Subcutaneous abdominal adipose tissue (tissue), 5 donors: ENCODE measurements around the gene PDXDC1.
A peak's percentile ranks its signal among the peaks of the same experiment; 100 is the strongest.
"Not testable (repeated sequence)": the region's sequence is repeated elsewhere in the genome, so short reads cannot be mapped to it uniquely, and the experiment has no call there.

Experiments
- H3K27ac ChIP-seq: one replicate; pipeline ENCODE4 v1.7.0; 2013; ENCODE audit warnings: low read depth, mild to moderate bottlenecking, inconsistent platforms, low read length, moderate library complexity
- H3K27me3 ChIP-seq, 5 donors: one replicate each; pipeline ENCODE4 v1.7.0; 2013; ENCODE audit warnings: low read length in 5 of 5, inconsistent platforms in 1 of 5; ENCODE audit not compliant: control insufficient read depth in 5 of 5, insufficient read depth in 4 of 5
- H3K36me3 ChIP-seq, 5 donors: one replicate each; pipeline ENCODE4 v1.7.0; 2013; ENCODE audit warnings: low read length in 5 of 5; ENCODE audit not compliant: control insufficient read depth in 5 of 5, insufficient read depth in 5 of 5
- H3K4me1 ChIP-seq, 5 donors: one replicate each; pipeline ENCODE4 v1.7.0; 2013; ENCODE audit warnings: low read length in 5 of 5, mild to moderate bottlenecking in 3 of 5, moderate library complexity in 1 of 5; ENCODE audit not compliant: control insufficient read depth in 5 of 5, insufficient read depth in 5 of 5
- H3K4me3 ChIP-seq, 5 donors: one replicate each; pipeline ENCODE4 v1.7.0; 2013; ENCODE audit warnings: low read length in 5 of 5, low read depth in 1 of 5
- H3K9ac ChIP-seq, 5 donors: one replicate each; pipeline ENCODE4 v1.7.0; 2013; ENCODE audit warnings: low read length in 5 of 5, mild to moderate bottlenecking in 4 of 5, moderate library complexity in 3 of 5
- H3K9me3 ChIP-seq, 5 donors: one replicate each; pipeline ENCODE4 v1.7.0; 2013; ENCODE audit warnings: low read length in 5 of 5; ENCODE audit not compliant: control insufficient read depth in 5 of 5
- donor health status: healthy.
- donor health status: healthy.
- donor health status: healthy.
- donor health status: healthy.
- donor health status: healthy.

The PDXDC1 gene

DNA sequence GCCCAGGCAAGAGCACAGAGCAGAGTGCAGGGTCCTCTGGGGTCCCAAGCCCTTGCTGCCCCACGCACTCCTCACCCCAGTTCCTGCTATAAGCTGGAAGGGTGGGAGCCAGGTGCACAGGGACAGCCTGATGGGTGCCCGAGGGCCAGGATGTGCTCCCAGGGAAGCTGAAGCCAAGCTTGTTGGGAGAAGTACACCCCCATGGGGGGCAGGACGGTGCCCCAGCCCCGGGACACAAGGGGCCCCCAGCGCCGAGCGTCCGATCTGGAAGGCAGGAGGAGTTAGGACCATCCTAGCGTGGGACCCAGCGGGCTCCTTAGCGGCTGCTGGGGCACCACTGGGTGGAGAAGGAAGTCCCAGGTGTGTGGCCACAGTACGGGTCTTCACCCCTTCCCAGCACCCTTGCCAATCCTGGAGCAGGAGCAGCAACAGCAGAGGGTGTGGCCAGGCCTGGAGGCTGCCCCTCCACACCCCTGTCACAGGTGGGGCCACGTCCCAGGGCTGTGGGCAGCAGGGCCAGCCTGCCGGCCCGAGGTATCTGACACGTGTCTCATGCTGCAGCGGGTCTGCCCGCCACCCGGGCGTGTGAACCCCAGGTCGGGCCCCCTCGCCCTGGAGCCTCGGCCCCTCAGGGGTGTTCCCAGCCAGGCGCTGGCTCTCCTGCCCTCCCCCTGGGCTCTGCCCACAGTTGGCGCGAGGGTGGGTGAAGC lies 168.2 kb downstream of the PDXDC1 start:
- Histone ChIP-seq H3K27ac (peak overlapping the region; percentile 40), H3K4me1 (peaks cover 0 to 59% (median 53%) of the 10 kb centered on the region in 5 donors)
- H3K4me3 ChIP-seq, H3K9me3 ChIP-seq, H3K36me3 ChIP-seq, H3K9ac ChIP-seq, H3K27me3 ChIP-seq: not testable (repeated sequence)

- Histone ChIP-seq H3K27ac (peak overlapping the region; percentile 40), H3K4me1 (peaks cover 0 to 59% (median 53%) of the 10 kb centered on the region in 5 donors), H3K4me3 (peak overlapping the region in 2 of 5 donors; percentile 34 to 42), H3K9ac (peak overlapping the region in 2 of 5 donors; percentile 16 to 32)
- not testable (repeated sequence) for H3K9me3 ChIP-seq, H3K27me3 ChIP-seq, H3K36me3 ChIP-seq
Observed at GRCh38 chr16:15143601-15144091, 168.8 kb downstream of the PDXDC1 start.

DNA sequence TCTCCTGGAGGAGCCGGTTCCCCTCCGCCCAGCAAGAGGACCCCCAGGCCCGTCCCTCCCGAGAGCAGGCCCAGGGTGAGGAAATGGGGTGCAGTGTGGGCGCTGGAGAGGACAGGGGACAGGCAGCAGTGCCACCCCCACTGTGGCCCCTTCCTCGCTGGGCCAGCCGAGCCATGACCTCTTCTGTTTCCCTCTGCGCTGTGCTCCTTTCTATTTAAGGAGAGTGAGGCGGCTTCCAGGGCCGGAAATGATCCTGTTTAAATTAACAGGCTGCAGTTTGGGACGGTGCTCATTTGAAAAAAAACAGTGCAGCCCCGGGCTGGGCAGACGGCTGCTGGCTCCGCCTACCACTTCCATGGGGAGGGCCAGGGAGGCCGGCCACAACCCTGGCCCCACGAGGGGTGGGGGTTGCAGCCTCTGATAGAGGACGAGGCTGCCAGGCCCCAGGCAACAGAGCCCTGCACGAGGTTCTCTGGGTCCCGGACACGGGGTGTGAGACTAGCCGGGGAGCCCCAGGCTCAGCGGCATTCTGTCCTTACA lies 169.3 kb downstream of the PDXDC1 start:
- H3K9ac ChIP-seq = peak overlapping the region in 2 of 5 donors; percentile 16 to 32
- H3K36me3 ChIP-seq, H3K27me3 ChIP-seq, H3K9me3 ChIP-seq: not testable (repeated sequence)
- peak overlapping the region; percentile 40 for H3K27ac ChIP-seq
- peak overlapping the region in 2 of 5 donors; percentile 34 to 42 for H3K4me3 ChIP-seq
- H3K4me1 ChIP-seq = peaks cover 0 to 59% (median 53%) of the 10 kb centered on the region in 5 donors

GRCh38 chr16:15144781-15145417 lies 170.1 kb downstream of the PDXDC1 start:
- H3K4me1 ChIP-seq = peaks cover 0 to 59% (median 53%) of the 10 kb centered on the region in 5 donors
- not testable (repeated sequence) for H3K9me3 ChIP-seq, H3K27me3 ChIP-seq, H3K4me3 ChIP-seq, H3K36me3 ChIP-seq
- H3K9ac ChIP-seq = peak overlapping the region in 2 of 5 donors; percentile 16 to 25
- peak overlapping the region; percentile 40 for H3K27ac ChIP-seq

DNA sequence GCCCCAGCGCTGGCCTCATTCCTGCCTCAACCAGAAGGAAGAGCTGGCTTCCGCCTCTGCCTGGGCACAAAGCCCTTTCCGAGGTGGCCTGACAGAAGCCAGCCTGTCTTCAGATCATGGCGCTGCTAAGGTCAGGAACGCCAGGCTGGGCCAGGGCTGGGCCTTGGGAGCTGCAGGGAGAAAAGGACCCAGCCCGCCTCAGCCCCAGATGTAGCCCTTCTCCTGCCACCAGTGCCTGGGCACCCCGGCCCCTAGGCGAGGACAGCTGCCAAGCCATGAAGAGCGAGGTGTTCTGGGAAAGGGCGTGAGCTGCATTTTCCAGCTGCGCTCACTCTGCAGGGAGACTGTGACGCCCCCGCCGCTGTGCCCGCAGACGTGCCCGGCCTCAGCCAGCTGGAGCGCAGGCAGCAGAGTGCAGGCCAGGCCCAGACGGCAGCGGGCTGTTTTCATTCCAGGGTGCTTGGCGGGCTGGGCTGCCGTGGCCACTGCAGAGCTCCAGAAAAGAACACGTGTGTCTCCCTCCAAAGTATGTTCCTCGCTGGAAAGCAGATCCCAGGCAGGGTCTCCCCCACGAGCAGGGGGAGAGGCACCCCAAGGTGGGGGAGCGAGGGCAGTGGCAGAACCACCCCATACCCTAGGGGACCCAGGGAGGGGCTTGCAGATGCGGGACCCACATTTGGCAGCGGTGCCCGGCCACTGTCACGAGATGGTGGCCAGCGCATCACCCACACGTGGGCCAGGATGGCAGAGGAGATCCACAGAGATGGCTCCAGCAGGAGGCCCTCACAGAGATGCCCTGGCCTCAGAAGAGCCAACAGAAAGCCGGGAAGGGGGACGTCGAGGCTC lies 170.8 kb downstream of the PDXDC1 start:
- H3K4me3 ChIP-seq, H3K27ac ChIP-seq, H3K9me3 ChIP-seq, H3K27me3 ChIP-seq, H3K36me3 ChIP-seq: not testable (repeated sequence)
- H3K9ac ChIP-seq = peak overlapping the region in 2 of 5 donors; percentile 16 to 35
- H3K4me1 ChIP-seq = peaks cover 0 to 59% (median 53%) of the 10 kb centered on the region in 5 donors

DNA sequence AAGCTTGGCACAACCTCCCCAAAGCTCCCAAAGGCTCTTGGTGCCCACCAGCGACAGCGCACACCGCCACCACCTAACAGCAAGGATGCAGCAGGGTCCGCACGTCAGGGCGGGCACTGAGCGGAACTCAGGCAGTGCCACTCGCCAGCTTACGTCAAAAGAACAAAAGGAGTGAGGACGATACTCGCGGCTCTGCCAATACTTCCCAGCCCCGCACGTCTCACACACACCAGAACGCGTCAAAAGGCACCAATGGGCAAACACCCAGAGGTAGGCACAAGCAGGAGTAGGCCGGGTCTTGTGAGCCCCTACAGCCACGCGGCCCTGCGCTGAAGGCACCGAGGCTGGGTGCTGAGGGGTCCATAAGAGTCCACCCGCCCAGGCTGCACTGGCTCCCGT lies 171.4 kb downstream of the PDXDC1 start:
- not testable (repeated sequence) for H3K27ac ChIP-seq, H3K27me3 ChIP-seq, H3K9me3 ChIP-seq, H3K4me3 ChIP-seq, H3K36me3 ChIP-seq
- peaks cover 0 to 53% (median 48%) of the 10 kb centered on the region in 5 donors for H3K4me1 ChIP-seq
- H3K9ac ChIP-seq = peak overlapping the region in 1 of 5 donors; percentile 35

- not testable (repeated sequence) for H3K4me3 ChIP-seq, H3K27me3 ChIP-seq, H3K9ac ChIP-seq, H3K27ac ChIP-seq, H3K9me3 ChIP-seq, H3K36me3 ChIP-seq
- peaks cover 0 to 35% (median 30%) of the 10 kb centered on the region in 5 donors for H3K4me1 ChIP-seq
Observed at GRCh38 chr16:15148831-15149230, 174.0 kb downstream of the PDXDC1 start.

DNA sequence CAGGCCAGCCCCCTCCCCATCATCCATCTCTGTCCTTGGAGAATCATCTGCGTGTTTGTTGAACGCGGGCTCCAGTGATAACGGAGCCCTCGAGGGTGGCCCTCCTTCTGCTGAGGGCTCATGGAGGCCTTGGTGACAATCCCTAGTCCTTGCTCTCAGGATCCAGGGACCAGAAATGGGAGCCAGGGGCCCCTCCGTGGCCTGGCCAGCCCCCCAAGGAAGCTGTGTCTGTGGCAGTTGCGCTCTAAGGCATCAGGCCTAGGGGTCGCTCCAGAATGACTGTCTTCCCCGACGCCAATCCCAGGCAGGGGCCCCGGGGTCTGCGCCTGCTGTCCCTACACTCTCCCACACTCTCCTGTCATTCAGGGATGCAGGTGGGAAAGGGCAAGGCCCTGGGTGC lies 174.4 kb downstream of the PDXDC1 start:
- not testable (repeated sequence) for H3K9ac ChIP-seq, H3K27ac ChIP-seq, H3K36me3 ChIP-seq, H3K27me3 ChIP-seq, H3K4me3 ChIP-seq, H3K9me3 ChIP-seq
- H3K4me1 ChIP-seq = peaks cover 0 to 31% (median 26%) of the 10 kb centered on the region in 5 donors

DNA sequence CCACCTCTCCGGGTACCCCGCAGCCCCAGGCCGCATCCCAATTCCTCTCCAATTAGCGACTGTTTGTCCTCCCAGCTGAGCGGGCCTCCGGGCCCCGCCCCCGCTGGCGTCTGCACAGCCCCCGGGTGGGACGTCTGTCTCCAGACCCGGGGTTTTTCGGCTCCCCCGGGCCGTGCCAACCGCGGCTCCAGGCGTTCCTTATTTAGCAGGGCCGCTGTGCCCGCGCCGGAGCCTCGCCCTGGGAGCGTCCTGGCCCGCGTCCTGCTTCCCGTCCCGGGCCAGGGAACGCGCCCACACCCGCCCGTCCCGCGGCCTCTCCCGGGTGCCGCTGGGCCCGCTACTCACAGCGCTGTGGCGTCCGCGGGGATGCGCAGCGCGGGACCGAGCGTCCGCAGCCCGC lies 179.2 kb downstream of the PDXDC1 start:
- H3K27me3 ChIP-seq, H3K4me1 ChIP-seq, H3K27ac ChIP-seq, H3K36me3 ChIP-seq, H3K9me3 ChIP-seq: not testable (repeated sequence)
- peak overlapping the region in 1 of 5 donors; percentile 45 for H3K9ac ChIP-seq
- peak overlapping the region; percentile 36 to 59 (median 55) for H3K4me3 ChIP-seq
